GM23248 (cell line): ENCODE results near the gene AHSG.

Experiments used
- EZH2 ChIP-seq: fragments of 200-600 bp; sonication (generic); IDR thresholded peaks from 2 replicates; pipeline ENCODE4 v1.6.1; 2018; ENCODE audit warnings: antibody characterized with exemption, mild to moderate bottlenecking; ENCODE audit not compliant: insufficient read depth, poor library complexity, severe bottlenecking
- EZH2phosphoT487 ChIP-seq: fragments of 200-600 bp; sonication (generic); IDR thresholded peaks from 2 replicates; pipeline ENCODE4 v1.6.1; 2018; ENCODE audit warnings: antibody characterized with exemption, moderate library complexity, mild to moderate bottlenecking, low read depth; ENCODE audit not compliant: insufficient read depth

- TF ChIP-seq EZH2, result no peak
- TF ChIP-seq EZH2phosphoT487, result no peak
Observed at GRCh38 chr3:186646106-186646505, 33.2 kb downstream of the AHSG start.
